Activated CD8-positive, alpha-beta memory T cell treated with anti-CD3 and anti-CD28 coated beads, Interleukin-2, amount 50 U/mL, for 24 hours (primary cell): ENCODE measurements around the gene FABP3.

ENCODE experiments used
- DNase-seq: peaks from one replicate; pipeline ENCODE4 v3.0.0-alpha.2; 2020; ENCODE audit errors: extremely low read depth

FABP3 gene

DNA sequence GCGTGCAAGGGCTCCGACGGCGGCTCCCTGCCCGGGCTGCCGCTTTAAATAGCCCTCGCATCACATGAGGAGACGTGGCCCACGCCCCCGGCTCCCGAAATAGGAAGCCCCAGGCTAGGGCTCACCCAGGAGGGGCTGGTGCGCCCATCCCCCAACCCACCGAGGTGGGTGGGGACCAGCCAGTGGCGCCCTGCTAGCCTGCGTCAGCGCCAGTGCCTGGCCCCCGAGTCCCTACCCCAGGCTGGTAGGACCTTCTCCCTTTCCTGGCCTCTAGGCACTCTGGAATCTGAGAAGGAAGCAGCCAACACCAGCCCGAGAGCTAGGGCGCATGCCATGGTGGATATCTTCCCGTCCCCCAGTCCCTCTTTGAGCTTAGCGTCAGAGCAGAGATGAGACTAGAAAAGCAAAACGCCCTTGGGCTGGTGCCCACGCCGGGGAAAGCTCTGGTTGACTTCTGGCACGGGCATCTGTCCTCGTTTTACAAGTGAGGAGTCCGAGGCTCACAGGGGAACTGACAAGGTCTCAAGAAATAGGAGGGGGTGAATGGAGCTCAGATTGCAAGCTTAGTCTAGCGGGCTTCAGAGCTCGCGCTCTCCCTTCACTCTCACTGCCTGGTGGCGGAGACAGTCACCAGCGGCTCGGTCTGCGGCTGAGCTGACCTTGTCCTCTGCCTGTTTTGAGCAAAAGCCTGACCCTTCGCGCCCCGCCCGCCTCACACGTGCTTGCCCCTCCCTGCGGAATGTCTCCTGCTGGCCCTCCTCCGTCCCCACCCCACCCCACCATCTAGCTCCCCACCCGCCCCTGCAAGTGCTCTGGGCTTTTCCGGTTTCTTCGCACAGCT is at the start of gene FABP3:
TSS of gene FABP3 (minus strand) at position 21 of the 841 bp plus-strand sequence. CDS start 62 bp downstream, outside the sequence.
- no peak for DNase-seq

DNA sequence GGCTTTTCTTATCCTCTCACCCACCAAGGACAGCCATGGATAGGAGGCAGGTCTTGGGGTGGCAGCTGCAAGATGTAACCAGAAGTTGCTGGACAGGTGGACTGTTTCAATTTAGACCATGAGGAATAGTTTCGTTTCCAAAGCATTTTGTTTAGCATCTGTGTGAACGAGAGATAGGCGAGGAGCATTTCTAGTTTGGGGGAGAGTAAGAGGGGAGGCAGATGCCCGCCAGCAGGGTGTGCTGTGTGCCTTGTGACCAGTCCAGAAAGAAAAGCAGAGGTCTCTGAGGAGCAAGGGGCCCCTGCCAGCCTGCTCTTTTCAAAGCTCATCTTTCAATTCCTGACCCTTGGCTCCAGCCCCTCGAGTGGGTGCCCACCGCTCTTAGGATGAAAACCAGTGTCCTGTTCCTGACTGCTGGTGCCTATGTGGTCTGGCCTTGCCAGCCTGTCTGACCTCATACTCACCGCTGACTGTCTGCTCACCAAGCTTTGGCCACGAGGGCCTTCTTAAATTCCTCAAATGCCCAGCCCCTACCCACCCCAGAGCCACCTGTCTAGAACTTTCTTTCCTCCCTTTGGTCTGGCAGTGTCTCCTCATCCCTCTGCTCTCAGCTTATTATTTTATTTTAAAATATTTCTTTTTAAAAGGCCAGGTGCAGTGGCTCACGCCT is 48.6 kb upstream of the FABP3 start:
- DNase-seq: no peak

DNA sequence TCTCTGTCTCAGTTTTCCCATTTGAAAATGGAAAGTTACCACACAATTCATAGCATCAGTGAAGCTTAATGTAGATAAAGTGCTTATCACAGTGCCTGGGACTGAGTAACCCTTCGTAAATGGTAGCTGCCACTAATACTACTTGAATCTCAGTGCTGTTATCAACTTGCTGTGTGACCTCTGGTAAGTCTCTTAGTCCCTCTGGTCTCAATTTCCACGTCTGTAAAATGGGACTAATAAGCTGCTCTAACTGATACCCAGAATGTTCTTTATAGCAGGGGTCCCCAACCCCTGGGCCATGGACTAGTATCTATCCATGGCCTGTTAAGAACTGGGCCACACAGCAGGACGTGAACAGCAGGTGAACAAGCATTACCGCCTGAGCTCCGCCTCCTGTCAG is 47.8 kb upstream of the FABP3 start:
- no peak for DNase-seq

DNA sequence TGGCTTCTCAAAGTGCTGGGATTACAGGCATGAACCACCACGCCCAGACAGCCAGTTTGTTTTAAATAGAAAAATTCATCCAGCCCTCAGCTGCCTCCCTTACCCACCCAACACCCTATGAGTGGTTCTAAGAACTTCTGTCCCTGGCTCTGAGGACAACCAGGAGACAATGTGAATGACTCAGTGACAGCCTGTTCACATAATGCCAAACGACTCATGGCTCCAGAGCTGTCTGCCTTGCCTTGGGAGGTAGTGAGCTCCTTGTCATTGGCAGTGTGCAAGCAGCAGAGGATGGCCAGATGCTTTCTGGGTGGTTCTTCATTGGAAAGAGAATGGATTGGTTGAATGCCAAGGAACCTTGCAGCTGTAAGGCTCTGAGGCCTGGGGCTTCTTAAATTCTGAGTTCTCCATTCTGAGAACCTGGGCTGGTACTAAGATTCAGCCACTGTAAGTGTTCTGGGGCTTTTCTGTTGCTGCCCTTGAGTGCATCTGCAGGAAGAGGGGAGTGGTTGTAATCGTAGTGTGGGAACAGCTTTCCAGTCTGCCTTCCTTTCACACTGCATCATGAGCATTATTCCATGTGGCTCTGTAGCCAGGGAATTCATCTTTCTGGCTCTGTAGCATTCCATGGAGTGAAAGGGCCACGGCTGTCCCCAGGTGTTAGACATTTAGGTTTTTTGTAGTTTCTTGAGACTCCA is 45.9 kb upstream of the FABP3 start:
- no peak for DNase-seq

DNA sequence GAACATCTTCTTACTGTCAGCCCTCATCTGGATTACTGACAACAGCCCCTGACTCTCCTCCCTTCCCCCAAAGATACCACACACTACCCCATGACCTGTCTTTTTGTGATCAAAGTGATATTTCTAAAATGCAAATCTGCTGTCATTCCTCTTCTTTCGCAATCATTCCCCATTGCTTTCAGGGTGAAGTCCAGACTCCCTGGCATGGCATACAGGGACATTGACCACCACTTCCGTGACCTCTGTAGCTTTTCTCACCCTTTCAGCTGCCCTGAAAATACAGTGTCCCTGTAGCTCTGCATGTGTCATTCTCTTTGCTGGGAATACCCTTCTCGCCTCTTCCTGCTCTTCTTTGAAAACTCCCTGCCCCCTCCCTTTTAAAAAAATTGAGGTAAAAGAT is 44.3 kb upstream of the FABP3 start:
- DNase-seq: no peak

DNA sequence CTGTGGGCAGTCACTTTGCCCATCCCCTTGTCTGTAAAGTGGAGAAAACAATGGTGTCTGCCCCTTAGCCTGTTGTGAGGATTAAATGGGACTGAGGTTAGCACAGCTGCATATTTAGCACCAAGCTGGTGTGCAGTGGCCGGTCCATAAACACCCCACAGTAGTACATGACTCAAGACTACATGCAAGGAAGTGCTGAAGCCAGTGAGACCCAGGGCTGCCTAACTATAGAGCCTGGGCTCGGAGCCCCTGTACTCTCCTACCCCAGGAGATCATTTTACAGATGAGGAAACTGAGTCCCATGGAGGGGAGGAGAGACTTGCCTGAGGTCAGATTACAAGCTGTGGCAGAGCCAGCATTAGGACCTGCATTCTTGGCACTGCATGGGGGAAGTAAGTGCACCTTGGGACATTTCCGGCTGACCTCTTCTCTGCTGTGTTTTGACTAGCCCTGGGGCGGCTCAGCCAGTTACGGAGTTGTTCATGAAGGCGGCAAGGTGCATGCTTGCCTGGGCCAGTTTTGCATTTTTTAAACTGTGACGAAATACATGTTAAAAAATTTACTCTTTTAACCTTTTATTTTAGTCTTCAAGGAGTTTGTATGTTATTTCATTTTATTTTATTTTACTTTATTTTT is 43.3 kb upstream of the FABP3 start:
- DNase-seq: no peak

DNA sequence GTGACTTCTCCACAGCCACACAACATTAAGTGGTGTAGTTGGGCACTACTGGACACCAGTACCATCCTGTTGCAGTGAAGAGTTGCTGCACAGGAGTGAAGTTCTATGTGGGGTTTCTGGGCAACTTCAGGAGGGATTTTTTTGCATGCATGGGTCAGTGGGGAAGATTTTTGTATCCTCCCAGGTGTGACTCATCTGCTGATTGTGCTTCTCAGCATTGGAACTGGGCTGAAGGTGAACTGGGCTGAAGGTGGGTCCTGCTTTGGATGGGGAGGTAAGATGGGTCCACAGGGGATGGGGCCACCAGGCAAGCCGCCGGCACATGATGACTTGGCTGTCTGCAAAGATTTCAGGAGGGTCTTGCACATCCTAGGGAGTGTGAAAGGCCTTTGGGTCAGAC is 42.8 kb upstream of the FABP3 start:
- no peak for DNase-seq

DNA sequence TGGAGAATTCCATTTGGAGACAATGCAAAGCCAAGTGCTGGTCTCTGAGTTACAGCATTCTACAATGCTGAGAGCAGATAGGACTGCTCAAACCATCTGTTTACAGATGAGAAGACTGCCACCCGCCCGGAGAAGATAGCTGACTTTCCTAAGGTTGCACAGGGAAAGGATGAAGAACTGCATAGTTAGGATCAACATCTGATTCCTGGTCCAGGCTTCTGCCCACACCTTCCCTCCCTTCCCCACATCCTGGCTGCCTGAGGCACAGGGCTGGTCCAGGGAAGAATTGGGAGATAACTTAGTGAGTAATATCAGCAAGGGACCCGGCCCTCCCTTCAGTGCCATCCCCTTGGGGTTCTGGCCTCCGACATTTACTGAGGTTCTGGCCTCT is 42.1 kb upstream of the FABP3 start:
- no peak for DNase-seq

DNA sequence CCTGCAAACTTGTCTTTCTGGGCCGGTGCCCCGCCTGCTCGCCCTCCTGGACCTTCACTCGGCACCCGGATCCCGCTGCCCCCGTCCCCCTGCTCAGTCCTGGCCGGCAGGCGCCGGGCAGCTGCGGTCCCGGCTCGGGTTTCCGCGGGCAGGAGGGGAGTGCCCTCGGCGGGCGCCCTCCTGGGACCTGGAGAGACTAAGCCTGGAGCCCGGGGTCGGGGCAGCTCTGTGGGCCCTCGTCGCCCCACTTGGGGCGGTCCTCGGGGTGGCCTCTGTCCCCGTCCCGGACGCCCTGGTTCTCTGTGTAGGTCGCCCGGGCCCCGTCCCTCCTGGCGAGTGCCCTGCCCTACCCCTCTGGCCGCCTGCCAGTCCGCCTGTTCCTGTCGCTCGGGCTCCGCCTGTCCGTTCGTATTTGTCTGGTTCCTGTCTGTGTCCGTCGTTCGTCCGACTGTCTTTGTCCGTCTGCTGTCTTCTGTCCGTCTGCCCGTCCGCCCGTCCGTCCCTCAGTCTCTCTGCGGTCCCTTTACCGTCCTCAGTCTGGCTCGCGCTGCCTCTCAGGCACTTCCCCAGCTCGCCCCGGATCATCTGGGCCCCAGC is 40.6 kb upstream of the FABP3 start:
- DNase-seq: no peak

DNA sequence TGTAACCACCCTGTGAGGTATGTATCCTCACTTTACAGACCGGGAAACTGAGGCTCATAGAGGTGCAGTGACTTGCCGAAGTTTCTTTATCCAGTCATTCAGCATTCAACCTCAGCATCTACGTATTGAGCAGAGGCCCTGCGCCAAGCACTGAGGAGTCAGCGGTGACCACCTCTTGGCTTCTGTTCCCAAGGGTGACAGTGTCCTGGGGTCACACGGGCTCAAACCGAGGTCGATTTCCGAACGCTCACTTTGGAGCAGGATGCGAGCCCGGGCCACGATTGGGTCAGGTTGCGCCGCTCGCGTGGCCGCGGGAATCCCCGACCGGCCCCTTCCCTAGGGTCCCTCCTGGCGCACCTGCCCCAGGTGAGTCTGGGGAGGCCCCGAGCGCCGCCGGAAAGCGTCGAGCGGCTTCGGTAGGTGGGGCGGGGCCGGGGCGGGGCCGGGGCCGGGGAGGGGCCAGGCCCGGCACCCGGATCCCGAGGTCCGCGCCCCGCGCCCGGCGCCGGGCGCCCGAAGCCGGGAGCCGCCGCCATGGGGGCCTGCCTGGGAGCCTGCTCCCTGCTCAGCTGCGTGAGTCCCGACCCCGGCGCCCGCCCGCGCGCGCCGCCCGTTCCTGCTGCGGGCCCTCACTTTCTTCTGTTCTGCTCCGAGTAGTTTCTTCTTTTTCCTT is 40.0 kb upstream of the FABP3 start, which contains the start of gene SERINC2:
TSS of gene SERINC2 (plus strand) at position 482 of the 673 bp plus-strand sequence. CDS start at position 535, 53 bp downstream.
- DNase-seq: no peak

DNA sequence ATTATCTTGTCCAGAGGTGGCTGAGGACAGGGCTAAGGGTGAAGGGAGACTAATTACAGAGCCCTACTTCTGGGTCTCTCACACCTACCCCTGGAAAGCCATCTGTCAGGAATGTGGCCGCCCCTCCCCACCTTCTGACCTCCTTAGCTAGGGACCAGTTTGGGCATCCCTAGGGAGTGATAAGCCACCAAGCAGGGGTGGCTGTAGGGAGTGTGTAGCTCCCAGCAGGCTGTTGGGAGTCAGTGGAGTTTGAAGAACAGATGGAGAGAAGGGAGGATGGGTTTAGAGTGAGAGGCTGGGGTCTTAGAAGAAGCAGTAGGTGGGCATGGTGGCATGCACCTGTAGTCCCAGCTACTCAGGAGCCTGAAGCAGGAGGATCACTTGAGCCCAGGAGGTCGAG is 39.3 kb upstream of the FABP3 start:
- DNase-seq: no peak

DNA sequence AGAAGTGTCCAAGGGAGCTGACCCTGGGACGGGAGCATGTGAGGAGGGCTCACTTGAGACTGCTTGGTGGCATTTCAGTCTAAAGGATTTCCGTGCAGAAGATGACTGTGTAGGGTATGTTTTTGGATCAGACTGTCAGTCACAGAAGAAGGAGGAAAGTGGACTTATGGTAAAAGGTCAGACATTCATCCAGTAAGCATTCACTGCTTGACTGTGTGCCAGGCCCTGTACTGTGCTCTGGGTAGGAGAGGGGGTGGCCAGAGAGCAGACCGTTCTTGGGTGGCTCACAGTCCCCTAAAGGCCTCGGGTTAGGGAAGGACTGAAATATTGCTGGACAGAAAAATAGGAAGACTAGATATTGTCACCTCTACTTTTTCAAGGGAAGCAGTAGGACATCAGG is 38.0 kb upstream of the FABP3 start:
- no peak for DNase-seq

DNA sequence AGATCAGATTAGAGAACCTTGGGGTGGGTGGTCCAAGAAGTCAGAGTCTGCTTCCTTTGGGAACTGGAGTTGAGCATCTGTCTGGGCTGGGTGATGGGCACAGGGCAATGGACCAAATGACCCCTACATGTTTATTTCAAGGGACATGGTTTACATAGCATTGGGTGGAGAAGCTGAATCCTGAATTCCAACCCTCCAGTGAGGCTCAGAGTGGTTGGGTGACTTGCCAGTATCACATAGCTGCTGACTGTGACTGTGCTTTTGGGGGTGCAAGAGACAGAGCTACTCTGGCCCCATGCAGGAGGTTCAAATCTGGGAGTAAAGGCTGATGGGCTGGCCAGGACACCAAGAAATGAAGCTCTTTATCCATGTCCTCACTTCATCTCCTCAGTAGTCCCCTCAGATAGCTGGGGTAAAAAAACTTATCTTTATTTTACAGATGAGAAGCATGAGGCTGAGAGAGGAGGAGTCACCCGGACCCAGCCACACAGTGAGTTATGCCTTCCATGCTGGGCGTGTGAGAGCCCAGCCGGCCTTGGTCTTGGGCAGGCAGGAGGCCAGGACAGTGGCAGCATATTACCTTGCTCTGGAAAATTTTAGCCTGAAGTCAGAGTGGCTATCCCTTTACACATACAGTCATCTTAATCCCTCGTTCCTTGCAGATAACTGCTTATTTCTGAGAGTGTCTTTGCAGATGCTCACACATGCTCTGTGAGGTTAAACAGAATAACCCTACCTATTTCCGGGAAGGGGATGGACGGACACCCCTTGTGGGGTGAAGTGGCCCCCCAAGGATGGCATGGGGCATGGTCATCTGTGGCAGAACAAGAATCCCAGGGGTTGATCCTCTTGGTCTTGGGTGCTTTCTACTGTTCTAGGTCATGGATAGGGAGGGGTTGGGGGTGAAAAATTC is 37.3 kb upstream of the FABP3 start:
- no peak for DNase-seq

DNA sequence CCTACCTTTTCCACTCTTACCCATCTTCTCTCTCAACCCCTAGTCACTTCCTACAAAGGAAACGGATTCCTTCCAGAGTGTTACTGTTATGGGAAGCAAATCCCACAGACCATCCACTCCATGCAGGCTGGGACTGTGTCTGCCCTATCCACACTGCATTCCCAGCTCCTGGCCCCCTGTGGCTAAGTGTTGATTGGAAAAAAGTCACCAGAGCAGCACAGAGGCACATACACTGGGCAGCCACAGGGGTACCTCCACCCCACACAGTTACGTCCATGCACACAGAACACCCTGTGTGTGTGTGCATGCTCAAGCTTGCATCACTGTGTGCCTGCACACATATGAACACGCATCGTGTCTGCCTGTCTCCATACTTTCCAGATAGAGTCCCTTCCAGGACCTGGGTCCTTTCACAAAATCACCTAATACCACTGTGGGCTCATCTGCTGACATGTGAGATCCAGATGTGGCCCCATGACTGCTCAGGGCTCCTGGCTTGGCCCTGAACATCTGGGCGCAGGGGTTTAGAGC is 36.0 kb upstream of the FABP3 start:
- DNase-seq: no peak

DNA sequence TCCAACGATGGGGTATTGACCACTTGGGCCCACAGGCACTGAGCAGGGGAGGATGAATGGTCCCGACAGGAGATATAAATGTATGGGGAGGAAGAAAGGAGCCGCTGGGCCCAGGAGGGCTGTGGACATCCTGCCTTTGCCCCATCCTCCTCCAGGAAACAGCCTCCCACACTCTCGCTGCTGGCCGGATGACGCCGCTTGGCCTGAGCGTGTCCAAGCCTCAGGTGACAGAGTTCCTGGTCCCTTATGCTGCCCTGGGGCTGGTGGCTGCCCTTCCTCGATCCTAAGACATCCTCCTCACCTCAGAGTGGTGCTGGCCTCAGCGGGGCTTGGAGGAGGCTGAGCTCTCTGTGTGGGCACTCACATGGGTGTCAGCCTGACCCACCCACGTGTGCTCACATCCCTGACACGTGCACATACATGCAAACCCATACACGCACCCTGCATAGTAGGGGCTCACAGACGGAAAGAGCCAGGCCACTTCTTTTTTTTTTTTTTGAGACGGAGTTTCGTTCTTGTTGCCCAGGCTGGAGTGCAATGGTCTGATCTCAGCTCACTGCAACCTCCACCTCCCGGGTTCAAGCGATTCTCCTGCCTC is 34.3 kb upstream of the FABP3 start:
- DNase-seq: no peak

DNA sequence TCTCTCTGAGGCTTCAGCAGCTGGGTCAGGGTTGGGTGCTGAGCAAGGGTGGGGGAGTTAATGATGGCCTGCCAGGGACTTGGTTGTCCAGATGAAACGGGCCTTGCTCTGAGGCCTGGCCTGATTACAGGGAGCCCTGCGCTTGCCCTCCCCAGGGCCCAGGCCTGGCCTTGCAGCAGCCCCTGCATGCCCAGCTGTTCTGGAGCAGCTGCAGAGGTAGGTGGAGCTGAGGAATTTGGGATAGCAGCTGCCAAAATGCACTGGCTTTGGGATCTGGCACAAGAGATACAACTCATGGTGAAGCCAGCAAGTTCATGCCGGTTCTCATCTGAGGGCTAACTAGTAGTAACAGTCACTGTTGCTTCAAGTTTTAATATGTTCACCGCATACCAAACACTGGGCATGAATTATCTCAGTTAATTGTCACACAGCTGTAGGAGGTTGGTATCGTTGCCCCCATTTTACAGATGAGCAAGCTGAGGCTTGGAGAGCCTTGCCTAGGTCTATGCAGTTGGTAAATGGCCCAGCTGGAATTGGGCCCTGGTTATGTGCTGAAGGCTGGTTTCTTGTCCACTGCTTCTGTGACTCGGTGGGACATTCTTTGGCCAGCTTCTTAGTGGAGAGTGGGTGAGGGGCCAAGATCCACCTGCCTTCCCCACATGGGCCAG is 32.8 kb upstream of the FABP3 start:
- no peak for DNase-seq

DNA sequence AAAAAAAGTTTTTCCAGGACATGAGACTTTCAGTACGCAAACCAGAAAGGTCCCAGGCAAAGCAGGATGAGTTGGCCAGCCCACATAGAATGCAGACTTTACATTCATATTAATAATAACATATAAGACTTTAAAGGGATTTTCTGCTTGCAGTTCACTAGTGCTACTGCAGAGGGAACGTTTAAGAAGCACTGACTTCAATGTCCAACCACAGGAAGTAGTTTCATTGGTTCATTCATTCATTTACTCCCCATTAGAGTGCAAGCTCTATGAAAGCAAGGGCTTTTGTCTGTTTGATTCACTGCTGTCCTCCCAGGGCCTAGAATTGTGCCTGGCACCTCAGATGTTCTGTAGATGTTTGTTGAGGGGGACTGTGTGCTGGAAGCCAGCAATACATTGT is 28.4 kb upstream of the FABP3 start:
- no peak for DNase-seq

DNA sequence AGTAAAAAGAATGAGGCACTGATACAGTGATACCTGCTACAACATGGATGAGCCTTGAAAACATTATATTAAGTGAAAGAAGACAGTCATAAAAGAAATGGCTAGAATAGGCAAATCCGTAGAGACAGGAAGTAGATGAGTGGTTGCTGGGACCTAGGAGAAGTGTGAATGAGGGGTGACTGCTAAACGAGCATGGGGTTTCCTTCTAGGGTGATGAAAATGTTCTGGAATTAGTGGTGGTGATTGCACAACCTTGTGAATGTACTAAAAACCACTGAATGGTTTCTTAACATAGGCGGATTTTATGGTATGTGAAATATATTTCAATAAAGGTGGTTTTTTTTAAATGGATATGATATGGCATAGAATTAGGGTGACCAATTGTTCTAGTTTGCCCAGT is 27.5 kb upstream of the FABP3 start:
- no peak for DNase-seq

DNA sequence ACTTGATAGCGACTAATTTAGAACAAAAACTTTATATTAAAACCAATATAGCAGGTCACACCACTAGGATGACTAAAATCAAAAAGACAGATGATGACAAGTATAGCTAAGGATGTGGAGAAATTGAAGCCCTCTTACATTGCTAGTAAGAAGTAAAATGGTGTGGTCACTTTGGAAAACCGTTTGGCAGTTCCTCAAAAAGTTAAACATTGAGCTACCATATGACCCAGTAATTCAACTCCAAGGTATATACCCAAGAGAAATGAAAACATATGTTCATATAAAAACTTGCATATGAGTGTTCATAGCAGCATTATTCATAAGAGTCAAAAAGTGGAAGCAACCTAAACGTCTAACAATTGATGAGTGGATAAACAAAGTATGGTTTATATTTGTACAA is 27.1 kb upstream of the FABP3 start:
- no peak for DNase-seq
